HEK293 (cell line): ENCODE measurements around the gene LEO1.
A peak's percentile ranks its signal among the peaks of the same experiment; 100 is the strongest.

Source experiments
- CTCF ChIA-PET: fragments of 350-600 bp; formaldehyde crosslinking; extraction: SDS; loops from one replicate; lab custom pipeline; 2021; ENCODE audit warnings: antibody characterized with exemption; lab: Yijun Ruan, JAX
- POLR2A ChIA-PET: fragments of 300-600 bp; formaldehyde crosslinking; extraction: SDS; loops from one replicate; lab custom pipeline; 2020; ENCODE audit warnings: antibody characterized with exemption, inconsistent platforms; lab: Yijun Ruan, JAX
- H3K27ac ChIP-seq: fragments of 200-500 bp; sonication (Bioruptor generic); 2 replicates; pipeline ENCODE4 v1.5.1; 2014; ENCODE audit warnings: low read depth, low read length, control low read depth, inconsistent platforms; ENCODE audit errors: extremely low read depth
- H3K36me3 ChIP-seq, 2 experiments: fragments of 200-500 bp in 1 of 2; sonication (Bioruptor generic) in 1 of 2; 1 replicate in 1 of 2; 2 replicates in 1 of 2; pipeline ENCODE4 v1.5.1; 2014 to 2017; ENCODE audit warnings: inconsistent platforms in 2 of 2, low read length in 2 of 2; ENCODE audit not compliant: control insufficient read depth in 2 of 2, insufficient read depth in 1 of 2
- H3K4me1 ChIP-seq: fragments of 200-500 bp; sonication (Bioruptor generic); 2 replicates; pipeline ENCODE4 v1.5.1; 2014; ENCODE audit warnings: mild to moderate bottlenecking, low read length, inconsistent platforms; ENCODE audit not compliant: control insufficient read depth, insufficient read depth
- H3K4me3 ChIP-seq: 2 replicates; pipeline ENCODE4 v1.5.1; 2011; ENCODE audit warnings: low read depth, mild to moderate bottlenecking, control low read depth, low read length, moderate library complexity
- H3K9me3 ChIP-seq: fragments of 200-500 bp; sonication (Bioruptor generic); 2 replicates; pipeline ENCODE4 v1.5.1; 2014; ENCODE audit warnings: low read depth, low read length, inconsistent platforms; ENCODE audit not compliant: control insufficient read depth, insufficient read depth
- CTCF ChIP-seq: fragments of 450-650 bp; formaldehyde crosslinking; IDR thresholded peaks from 2 replicates; pipeline ENCODE4 v1.5.1; 2016; ENCODE audit warnings: missing biosample characterization, missing genetic modification characterization
- FEZF1 ChIP-seq: fragments of 450-650 bp; formaldehyde crosslinking; IDR thresholded peaks from 2 replicates; pipeline ENCODE4 v1.5.1; 2016; ENCODE audit warnings: missing biosample characterization, missing genetic modification characterization
- GLIS1 ChIP-seq: fragments of 450-650 bp; formaldehyde crosslinking; IDR thresholded peaks from 2 replicates; pipeline ENCODE4 v1.5.1; 2016; ENCODE audit warnings: missing biosample characterization, missing genetic modification characterization
- PRDM4 ChIP-seq: fragments of 450-650 bp; formaldehyde crosslinking; IDR thresholded peaks from 2 replicates; pipeline ENCODE4 v1.5.1; 2017; ENCODE audit warnings: missing biosample characterization, missing genetic modification characterization
- TCF7L2 ChIP-seq: IDR thresholded peaks from 2 replicates; pipeline ENCODE4 v1.6.1; 2011; ENCODE audit warnings: low read depth, mild to moderate bottlenecking, inconsistent platforms, low read length, moderate library complexity, borderline replicate concordance
- ZBTB1 ChIP-seq: fragments of 450-650 bp; formaldehyde crosslinking; IDR thresholded peaks from 2 replicates; pipeline ENCODE4 v1.5.1; 2016; ENCODE audit warnings: missing biosample characterization, missing genetic modification characterization
- ZBTB10 ChIP-seq: fragments of 450-650 bp; formaldehyde crosslinking; IDR thresholded peaks from 2 replicates; pipeline ENCODE4 v1.5.1; 2016; ENCODE audit warnings: missing biosample characterization, missing genetic modification characterization
- ZBTB26 ChIP-seq: fragments of 450-650 bp; formaldehyde crosslinking; optimal IDR thresholded peaks from 2 replicates; pipeline ENCODE3; 2016; ENCODE audit warnings: missing biosample characterization, mild to moderate bottlenecking, missing genetic modification characterization
- ZBTB48 ChIP-seq: fragments of 450-650 bp; formaldehyde crosslinking; IDR thresholded peaks from 2 replicates; pipeline ENCODE4 v1.5.1; 2016; ENCODE audit warnings: missing biosample characterization, missing genetic modification characterization
- ZBTB8A ChIP-seq: fragments of 450-650 bp; formaldehyde crosslinking; IDR thresholded peaks from 2 replicates; pipeline ENCODE4 v1.5.1; 2016; ENCODE audit warnings: missing biosample characterization, missing genetic modification characterization
- ZNF157 ChIP-seq: fragments of 450-650 bp; formaldehyde crosslinking; IDR thresholded peaks from 2 replicates; pipeline ENCODE4 v1.5.1; 2016; ENCODE audit warnings: missing biosample characterization, missing genetic modification characterization
- ZNF2 ChIP-seq: fragments of 450-650 bp; formaldehyde crosslinking; IDR thresholded peaks from 2 replicates; pipeline ENCODE4 v1.5.1; 2016; ENCODE audit warnings: missing biosample characterization, missing genetic modification characterization
- ZNF521 ChIP-seq: fragments of 450-650 bp; formaldehyde crosslinking; IDR thresholded peaks from 2 replicates; pipeline ENCODE4 v1.5.1; 2017; ENCODE audit warnings: missing biosample characterization, mild to moderate bottlenecking, missing genetic modification characterization
- ZNF560 ChIP-seq: fragments of 450-650 bp; formaldehyde crosslinking; IDR thresholded peaks from 2 replicates; pipeline ENCODE4 v1.5.1; 2017; ENCODE audit warnings: missing biosample characterization, missing genetic modification characterization, borderline replicate concordance
- ZNF571 ChIP-seq: fragments of 450-650 bp; formaldehyde crosslinking; IDR thresholded peaks from 2 replicates; pipeline ENCODE4 v1.5.0; 2017; ENCODE audit warnings: missing biosample characterization, missing genetic modification characterization
- ZNF704 ChIP-seq: fragments of 450-650 bp; formaldehyde crosslinking; IDR thresholded peaks from 2 replicates; pipeline ENCODE4 v1.5.1; 2016; ENCODE audit warnings: missing biosample characterization, missing genetic modification characterization
- ZNF777 ChIP-seq: fragments of 450-650 bp; formaldehyde crosslinking; IDR thresholded peaks from 2 replicates; pipeline ENCODE4 v1.5.1; 2017; ENCODE audit warnings: missing biosample characterization, missing genetic modification characterization, borderline replicate concordance
- ZNF830 ChIP-seq: fragments of 450-650 bp; IDR thresholded peaks from 2 replicates; pipeline ENCODE4 v1.5.0; 2018; ENCODE audit warnings: missing biosample characterization, missing genetic modification characterization, low read depth, mild to moderate bottlenecking, moderate library complexity
- TF ChIP-seq, protein P1 (sequence below): fragments of 450-650 bp; formaldehyde crosslinking; IDR thresholded peaks from 2 replicates; pipeline ENCODE4 v1.5.1; 2016; ENCODE audit warnings: missing biosample characterization, missing genetic modification characterization
- TF ChIP-seq, protein P2 (sequence below): fragments of 450-650 bp; formaldehyde crosslinking; IDR thresholded peaks from 2 replicates; pipeline ENCODE4 v1.5.1; 2016; ENCODE audit warnings: missing biosample characterization, missing genetic modification characterization, low read depth

The LEO1 gene

GRCh38 chr15:51971375-51972133, at the start of gene LEO1:
TSS of gene LEO1 (minus strand) at chr15:51971778. CDS start at chr15:51971745, 33 bp downstream.
- POLR2A ChIA-PET = interaction anchor here (0.5 to 1.4 kb wide), 10 partner anchors 9 to 349 kb away, joined by 3 to 9 read pairs (median 4); partner anchors contain the start of gene TMOD3
- Histone ChIP-seq H3K9me3 (no peaks in the 10 kb centered on the region), H3K36me3 (no peaks in the 10 kb centered on the region; a peak in 1 of 3 replicates), H3K4me3 (peak within 1 kb of the TSS; percentile 87), H3K4me1 (no peaks in the 10 kb centered on the region), H3K27ac (peak within 1 kb of the TSS; percentile 60)
- CTCF ChIA-PET = interaction anchor here (0.7 to 1.0 kb wide), 3 partner anchors 9 to 54 kb away, joined by 3 to 5 read pairs (median 3); no protein-coding TSS in a partner anchor
- no peak for TF ChIP-seq ZNF157 (tag by site-specific recombination)
- peak; percentile 85; the same call in 1 of the 2 replicates for TF ChIP-seq ZNF2 (tag by site-specific recombination)
- peak; percentile 44; the same call in 1 of the 2 replicates for TF ChIP-seq ZBTB48 (tag by site-specific recombination)
- TF ChIP-seq ZNF571 (tag by site-specific recombination) = no peak
- TF ChIP-seq, protein P1, sequence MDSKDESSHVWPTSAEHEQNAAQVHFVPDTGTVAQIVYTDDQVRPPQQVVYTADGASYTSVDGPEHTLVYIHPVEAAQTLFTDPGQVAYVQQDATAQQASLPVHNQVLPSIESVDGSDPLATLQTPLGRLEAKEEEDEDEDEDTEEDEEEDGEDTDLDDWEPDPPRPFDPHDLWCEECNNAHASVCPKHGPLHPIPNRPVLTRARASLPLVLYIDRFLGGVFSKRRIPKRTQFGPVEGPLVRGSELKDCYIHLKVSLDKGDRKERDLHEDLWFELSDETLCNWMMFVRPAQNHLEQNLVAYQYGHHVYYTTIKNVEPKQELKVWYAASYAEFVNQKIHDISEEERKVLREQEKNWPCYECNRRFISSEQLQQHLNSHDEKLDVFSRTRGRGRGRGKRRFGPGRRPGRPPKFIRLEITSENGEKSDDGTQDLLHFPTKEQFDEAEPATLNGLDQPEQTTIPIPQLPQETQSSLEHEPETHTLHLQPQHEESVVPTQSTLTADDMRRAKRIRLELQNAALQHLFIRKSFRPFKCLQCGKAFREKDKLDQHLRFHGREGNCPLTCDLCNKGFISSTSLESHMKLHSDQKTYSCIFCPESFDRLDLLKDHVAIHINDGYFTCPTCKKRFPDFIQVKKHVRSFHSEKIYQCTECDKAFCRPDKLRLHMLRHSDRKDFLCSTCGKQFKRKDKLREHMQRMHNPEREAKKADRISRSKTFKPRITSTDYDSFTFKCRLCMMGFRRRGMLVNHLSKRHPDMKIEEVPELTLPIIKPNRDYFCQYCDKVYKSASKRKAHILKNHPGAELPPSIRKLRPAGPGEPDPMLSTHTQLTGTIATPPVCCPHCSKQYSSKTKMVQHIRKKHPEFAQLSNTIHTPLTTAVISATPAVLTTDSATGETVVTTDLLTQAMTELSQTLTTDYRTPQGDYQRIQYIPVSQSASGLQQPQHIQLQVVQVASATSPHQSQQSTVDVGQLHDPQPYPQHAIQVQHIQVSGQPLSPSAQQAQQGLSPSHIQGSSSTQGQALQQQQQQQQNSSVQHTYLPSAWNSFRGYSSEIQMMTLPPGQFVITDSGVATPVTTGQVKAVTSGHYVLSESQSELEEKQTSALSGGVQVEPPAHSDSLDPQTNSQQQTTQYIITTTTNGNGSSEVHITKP = peak; percentile 66
- no peak for TF ChIP-seq ZNF777
- peak; percentile 62; the same call in 1 of the 2 replicates for TF ChIP-seq ZBTB8A (tag by site-specific recombination)
- no peak for TF ChIP-seq ZNF560 (tag by site-specific recombination)
- no peak for TF ChIP-seq ZNF521 (tag by site-specific recombination)
- no peak for TF ChIP-seq ZNF830
- no peak for TF ChIP-seq FEZF1
- TF ChIP-seq TCF7L2 = no peak
- TF ChIP-seq ZBTB10 (tag by site-specific recombination) = peak; percentile 19; the same call in 1 of the 2 replicates
- peak; percentile 92 for TF ChIP-seq CTCF (tag by site-specific recombination)
- peak; percentile 57 for TF ChIP-seq ZBTB26 (tag by site-specific recombination)
- TF ChIP-seq PRDM4 (tag by site-specific recombination) = no peak
- no peak for TF ChIP-seq ZNF704 (tag by site-specific recombination)
- TF ChIP-seq GLIS1 = peak; percentile 62
- no peak for TF ChIP-seq ZBTB1 (tag by site-specific recombination)
- TF ChIP-seq, protein P2, sequence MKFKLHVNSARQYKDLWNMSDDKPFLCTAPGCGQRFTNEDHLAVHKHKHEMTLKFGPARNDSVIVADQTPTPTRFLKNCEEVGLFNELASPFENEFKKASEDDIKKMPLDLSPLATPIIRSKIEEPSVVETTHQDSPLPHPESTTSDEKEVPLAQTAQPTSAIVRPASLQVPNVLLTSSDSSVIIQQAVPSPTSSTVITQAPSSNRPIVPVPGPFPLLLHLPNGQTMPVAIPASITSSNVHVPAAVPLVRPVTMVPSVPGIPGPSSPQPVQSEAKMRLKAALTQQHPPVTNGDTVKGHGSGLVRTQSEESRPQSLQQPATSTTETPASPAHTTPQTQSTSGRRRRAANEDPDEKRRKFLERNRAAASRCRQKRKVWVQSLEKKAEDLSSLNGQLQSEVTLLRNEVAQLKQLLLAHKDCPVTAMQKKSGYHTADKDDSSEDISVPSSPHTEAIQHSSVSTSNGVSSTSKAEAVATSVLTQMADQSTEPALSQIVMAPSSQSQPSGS (tag by site-specific recombination) = no peak
